Measurements from ENCODE around the gene OR6C4.
"Not testable (repeated sequence)": the region's sequence is repeated elsewhere in the genome, so short reads cannot be mapped to it uniquely, and the experiment has no call there.

OR6C4 gene

DNA sequence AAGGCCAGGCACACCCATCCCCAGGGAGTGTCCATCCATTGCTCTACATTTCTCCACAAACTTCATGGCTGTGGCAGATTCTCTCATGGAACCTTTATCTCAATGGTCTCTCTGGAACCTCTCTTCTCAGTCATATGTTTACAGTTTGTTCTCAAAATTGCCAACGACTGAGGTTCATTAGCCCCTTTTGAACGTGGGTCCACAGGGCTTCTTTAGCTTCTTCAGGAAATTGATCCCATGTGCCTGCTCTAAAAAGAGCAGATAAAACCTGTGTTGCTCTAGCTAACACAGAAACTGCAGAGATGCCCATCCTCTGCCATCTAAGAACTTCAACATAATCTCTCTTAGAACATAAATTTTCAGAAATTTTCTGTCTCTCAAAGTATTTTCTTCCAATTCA, at the start of gene OR6C4:
Gene OR6C4 (plus strand): TSS at position 301 of the 400 bp plus-strand sequence. CDS start 1,625 bp downstream, outside the sequence.
- no peak for DNase-seq (ENCODE audit: low spot score)
- no peak for FAIRE-seq

DNA sequence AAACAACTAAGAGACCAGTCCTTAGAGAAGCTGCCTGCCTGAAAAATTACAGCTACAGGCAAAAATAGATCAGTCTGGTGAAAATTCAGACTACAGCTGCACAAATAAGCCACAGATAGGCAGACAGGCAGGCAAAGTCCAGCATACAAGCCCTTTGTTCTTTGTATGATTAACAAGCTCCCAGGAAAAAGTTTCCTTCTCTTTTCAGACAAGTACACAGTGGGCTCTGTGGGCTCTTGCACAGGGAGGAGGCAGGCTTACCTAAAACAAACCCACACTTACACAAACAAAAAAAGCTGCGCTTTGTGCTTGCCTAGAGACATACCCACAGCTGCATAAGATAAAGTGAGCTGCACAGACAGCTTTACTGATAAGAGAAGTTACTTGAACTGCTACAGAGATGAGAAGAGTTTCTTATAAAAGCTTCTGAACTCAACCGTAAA, 49.6 kb upstream of the OR6C4 start:
- FAIRE-seq (no peak), DNase-seq (ENCODE audit: low spot score) (no peak)

DNA sequence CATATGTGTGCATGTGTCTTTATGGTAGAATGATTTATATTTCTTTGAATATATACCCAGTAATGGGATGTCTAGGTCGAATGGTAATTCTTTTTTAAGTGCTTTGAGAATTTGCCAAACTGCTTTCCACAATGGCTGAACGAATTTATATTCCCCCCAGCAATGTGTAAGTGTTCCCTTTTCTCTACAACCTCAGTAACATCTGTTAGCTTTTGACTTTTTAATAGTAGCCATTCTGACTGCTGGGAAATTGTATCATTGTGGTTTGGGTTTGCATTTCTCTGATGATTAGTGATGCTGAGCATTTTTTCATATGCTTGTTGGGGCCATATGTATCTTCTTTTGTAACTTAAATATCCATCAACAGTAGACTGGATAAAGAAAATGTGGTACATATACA, 47.8 kb upstream of the OR6C4 start:
- DNase-seq (ENCODE audit: low spot score) (no peak), FAIRE-seq (no peak)

DNA sequence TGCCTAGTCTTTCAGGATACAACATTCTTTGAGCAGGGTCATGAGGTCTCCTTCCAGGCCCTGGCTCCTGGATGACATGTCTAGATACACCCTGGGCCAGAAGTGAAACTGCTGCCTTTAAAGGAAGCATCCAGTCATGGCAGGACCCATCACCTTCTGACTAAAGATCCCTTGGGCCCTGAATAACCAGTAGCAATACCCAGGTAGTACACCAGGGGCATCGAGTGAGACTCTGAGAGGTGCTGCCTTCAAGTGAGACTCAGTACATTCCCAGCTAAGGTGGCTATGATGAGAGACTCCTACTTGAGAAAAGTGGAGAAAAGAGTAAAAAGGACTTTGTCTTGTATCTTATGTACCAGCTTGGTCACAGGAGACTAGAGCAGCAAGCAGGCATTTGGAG, 33.7 kb upstream of the OR6C4 start:
- DNase-seq (ENCODE audit: low spot score) (no peak), FAIRE-seq (no peak)

DNA sequence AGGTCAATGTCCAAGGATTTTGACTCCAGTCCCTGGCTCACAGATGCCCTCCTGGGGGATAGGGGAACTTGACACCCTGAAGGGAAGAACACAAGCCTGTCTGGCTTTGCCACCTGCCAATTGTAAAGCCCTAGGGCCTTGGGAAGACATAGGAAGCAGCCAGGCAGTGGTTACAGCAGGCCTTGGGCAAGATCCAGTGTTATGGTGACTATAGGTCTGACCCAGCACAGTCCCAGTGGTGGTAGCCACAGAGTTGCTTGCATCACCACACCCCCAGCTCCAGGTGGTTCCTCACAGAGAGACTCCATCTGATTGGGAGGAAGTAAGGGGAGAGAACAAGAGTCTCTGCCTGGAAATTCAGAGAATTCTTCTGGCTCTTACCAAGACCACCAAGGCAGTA, 33.0 kb upstream of the OR6C4 start:
- DNase-seq (ENCODE audit: low spot score) (no peak), FAIRE-seq (no peak)

DNA sequence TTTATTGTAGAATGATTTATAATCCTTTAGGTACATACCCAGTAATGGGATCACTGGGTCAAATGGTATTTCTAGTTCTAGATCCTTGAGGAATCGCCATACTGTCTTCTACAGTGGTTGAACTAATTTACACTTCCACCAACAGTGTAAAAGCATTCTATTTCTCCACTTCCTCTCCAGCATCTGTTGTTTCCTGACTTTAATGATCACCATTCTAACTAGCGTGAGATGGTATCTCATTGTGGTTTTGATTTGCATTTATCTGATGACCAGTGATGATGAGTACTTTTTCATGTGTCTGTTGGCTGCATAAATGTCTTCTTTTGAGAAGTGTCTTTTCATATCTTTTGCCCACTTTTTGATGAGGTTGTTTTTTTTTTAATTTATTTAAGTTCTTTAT, 1.2 kb upstream of the OR6C4 start:
- not testable (repeated sequence) for FAIRE-seq

DNA sequence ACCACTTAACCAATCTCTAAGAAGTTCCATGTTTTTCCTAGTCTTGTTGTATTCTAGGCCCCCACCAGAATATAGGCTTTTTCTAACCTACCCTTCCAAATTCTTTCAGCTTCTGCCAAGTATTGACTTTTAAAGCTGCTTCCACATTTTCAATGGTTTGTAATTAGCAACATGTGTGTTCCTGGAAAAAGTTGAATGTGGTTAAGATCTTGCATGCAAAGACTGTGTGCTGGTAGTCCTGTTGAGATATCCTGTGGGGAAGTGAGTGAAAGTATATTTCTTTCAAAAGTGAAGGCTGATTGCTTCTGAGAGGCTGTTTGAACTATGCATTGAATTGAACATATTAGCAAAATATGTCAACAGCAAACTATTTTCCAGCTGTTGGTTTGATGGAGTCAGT, 646 bp upstream of the OR6C4 start:
- FAIRE-seq, result no peak
- DNase-seq (ENCODE audit: low spot score), result no peak

More for the DNA sequence above, 1.2 kb upstream of the OR6C4 start:
- DNase-seq (ENCODE audit: low spot score), result not testable (repeated sequence)

DNA sequence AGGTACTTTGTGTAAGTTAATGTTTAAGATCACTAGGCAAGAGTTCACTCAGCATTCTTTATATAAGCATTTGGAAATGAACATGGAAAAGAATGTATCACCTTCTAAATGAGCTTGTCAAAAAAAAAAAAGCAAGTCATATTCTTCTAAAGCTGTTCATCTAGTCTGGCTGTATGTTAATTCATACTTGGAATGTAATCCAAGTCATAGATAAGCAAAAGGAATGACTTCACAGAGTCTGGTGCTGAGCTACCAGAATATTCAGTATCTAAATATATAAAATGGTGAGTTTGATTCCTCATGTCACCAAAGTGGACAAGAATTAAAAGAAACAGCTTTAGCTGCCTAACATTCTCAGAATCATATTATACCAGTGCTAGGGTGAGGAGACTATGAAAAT, 4.9 kb downstream of the OR6C4 start:
- DNase-seq (ENCODE audit: low spot score), result no peak
- FAIRE-seq, result no peak

DNA sequence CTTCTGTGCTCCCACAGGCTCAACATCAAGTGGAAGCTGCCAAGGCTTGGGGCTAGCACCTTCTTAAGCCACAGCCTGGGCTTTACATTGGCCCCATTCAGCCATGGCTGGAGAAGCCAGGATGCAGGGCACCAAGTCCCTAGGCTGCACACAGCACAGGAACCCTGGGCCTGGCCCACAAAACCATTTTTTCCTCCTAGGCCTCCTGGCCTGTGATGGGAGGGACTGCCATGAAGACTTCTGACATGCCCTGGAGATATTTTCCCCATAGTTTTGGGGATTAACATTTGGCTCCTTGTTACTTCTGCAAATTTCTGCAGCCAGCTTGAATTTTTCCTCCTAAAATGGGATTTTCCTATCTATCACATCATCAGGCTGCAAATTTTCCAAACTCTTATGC, 20.7 kb downstream of the OR6C4 start:
- not testable (repeated sequence) for DNase-seq (ENCODE audit: low spot score); FAIRE-seq

DNA sequence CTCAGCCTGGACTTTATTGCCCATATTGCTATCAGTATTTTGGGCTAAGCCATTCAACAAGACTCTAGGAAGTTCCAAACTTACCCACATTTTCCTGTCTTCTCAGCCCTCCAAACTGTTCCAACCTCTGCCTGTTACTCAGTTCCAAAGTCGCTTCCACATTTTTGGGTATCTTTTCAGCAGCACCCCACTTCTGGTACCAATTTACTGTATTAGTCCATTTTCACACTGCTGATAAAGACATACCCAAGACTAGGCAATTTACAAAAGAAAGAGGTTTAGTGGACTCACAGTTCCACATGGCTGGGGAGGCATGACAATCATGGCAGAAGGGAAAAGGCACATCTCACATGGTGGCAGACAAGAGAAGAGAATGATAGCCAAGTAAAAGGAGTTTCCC, 21.3 kb downstream of the OR6C4 start:
- FAIRE-seq; DNase-seq (ENCODE audit: low spot score): not testable (repeated sequence)

DNA sequence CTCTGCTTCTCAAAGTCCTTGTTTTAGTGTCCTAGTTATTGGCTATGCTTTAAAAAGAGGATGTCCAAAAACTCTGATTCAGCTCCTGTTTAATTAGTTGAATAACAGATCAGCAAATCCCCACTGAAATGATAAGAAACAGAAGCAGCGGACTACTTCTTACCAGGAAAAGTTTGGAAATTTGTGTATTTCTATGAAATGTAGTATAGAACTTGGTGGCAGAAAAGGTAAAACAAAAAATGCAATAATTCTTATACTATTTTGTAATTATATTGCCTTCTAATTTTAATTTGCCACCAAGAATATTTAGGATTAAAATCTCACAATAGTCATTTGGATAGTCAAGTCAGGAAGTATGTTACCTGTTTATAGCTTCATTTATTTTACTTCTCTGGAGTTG, 22.8 kb downstream of the OR6C4 start, which contains the start of gene OR2AP1:
Gene OR2AP1 (plus strand): TSS at position 301 of the 400 bp plus-strand sequence. CDS start 1,947 bp downstream, outside the sequence.
- DNase-seq (ENCODE audit: low spot score) (no peak), FAIRE-seq (no peak)

DNA sequence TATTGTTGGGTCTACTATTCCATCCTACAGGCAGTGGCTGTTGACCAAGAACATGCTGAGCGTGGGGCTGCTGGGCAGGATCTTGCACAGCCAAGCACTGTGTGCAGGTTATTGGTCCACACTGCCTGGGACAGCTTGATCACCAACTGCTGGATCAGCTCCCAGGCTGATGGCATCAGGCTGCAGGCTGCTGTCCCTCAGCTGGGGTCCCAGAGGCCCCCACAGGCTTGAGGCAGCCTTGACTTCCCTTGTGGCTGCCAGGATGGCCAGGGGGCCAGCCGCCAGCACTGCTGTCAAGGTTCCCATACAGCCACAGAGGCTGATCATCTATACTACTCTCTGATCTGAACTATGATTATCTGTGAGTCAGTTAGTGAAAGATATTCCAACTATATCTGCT, 32.7 kb downstream of the OR6C4 start:
- no peak for FAIRE-seq
- no peak for DNase-seq (ENCODE audit: low spot score)

DNA sequence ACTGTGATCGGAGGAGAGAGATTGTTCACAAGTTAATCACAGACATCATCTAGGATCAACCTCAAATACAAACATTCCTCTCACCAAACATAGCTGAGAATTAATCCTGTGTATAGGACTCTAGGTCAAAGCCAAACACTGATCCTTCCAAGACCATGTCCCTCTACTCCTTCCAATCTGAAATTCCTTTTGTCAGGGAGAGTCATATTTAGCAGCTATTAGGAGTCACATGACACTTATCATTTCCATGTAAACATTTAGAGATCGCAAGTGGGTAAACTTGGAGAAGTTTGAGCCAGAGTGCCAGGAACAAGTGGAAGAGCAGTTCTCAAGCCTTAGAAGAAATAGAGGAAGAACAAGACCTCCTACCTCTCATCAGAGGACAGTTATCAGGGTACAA, 36.4 kb downstream of the OR6C4 start:
- DNase-seq (ENCODE audit: low spot score) (no peak), FAIRE-seq (no peak)

DNA sequence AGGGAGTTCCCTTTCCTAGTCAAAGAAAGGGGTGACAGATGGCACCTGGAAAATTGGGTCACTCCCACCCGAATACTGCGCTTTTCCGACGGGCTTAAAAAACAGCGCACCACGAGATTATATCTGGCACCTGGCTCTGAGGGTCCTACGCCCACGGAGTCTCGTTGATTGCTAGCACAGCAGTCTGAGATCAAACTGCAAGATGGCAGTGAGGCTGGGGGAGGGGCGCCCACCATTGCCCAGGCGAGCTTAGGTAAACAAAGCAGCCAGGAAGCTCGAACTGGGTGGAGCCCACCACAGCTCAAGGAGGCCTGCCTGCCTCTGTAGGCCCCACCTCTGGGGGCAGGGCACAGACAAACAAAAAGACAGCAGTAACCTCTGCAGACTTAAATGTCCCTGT, 40.8 kb downstream of the OR6C4 start:
- FAIRE-seq; DNase-seq (ENCODE audit: low spot score): not testable (repeated sequence)
